IMR-90 (cell line): Measurements from ENCODE around the gene PAX8.

Experiments
- POLR2A ChIP-seq: IDR thresholded peaks from 2 replicates; pipeline ENCODE4 v1.6.1; 2012; ENCODE audit warnings: mild to moderate bottlenecking, low read depth, low read length
- TF ChIP-seq, protein P1 (sequence below): conservative IDR thresholded peaks from 2 replicates; pipeline ENCODE4 v1.5.1; 2012; ENCODE audit warnings: mild to moderate bottlenecking, low read depth, low read length, improper control_type of control experiment

DNA sequence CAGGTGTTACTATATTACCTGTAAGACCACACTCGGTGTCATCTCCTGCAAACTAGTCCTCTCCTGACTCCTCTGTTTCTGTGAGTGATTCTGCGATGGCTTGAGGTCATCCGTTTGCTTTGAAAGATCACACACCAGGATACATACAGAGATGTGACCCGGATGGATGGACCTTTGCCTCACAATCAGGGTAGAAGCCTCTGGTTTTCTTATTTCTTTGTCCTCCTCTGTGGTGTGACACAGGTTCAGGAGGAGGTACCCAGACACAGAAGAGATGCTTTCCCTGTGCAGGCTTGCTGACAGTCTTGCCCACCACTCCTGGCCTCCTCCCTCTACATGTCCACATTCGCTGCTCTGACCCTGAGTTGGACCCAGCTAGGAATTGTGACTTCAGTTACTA, 70.3 kb downstream of the PAX8 start:
- TF ChIP-seq, protein P1, sequence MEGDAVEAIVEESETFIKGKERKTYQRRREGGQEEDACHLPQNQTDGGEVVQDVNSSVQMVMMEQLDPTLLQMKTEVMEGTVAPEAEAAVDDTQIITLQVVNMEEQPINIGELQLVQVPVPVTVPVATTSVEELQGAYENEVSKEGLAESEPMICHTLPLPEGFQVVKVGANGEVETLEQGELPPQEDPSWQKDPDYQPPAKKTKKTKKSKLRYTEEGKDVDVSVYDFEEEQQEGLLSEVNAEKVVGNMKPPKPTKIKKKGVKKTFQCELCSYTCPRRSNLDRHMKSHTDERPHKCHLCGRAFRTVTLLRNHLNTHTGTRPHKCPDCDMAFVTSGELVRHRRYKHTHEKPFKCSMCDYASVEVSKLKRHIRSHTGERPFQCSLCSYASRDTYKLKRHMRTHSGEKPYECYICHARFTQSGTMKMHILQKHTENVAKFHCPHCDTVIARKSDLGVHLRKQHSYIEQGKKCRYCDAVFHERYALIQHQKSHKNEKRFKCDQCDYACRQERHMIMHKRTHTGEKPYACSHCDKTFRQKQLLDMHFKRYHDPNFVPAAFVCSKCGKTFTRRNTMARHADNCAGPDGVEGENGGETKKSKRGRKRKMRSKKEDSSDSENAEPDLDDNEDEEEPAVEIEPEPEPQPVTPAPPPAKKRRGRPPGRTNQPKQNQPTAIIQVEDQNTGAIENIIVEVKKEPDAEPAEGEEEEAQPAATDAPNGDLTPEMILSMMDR: no peak
- TF ChIP-seq POLR2A: no peak
